ENCODE data around the gene SLC1A2. TPM values are rescaled to one million over a fixed set of nuclear protein-coding genes. Genes with fewer than 3 reads are reported as not detected.

Gene SLC1A2
- total RNA-seq, 2 donors from 2014 or later = 0.10 to 0.13 TPM

GRCh38 chr11:35357923-35358322 lies 61.4 kb downstream of the SLC1A2 start:
- no peak overlapping the region for H3K27ac ChIP-seq
- no peak overlapping the region for H3K9ac ChIP-seq (ENCODE audit: low read depth in 2 of 2, low read length in 2 of 2)
- TF ChIP-seq CTCF (IDR thresholded peaks at IDR 0.05) = no peak
- no peak for DNase-seq
- no peaks in the 10 kb centered on the region for H3K4me1 ChIP-seq
- no peak overlapping the region for H3K4me3 ChIP-seq
- no peaks in the 10 kb centered on the region for H3K36me3 ChIP-seq
- intact Hi-C loops (cut with DNase I) = no loop called here
- H3K27me3 ChIP-seq = no peaks in the 10 kb centered on the region
- H3K9me3 ChIP-seq = no peaks in the 10 kb centered on the region

- TF ChIP-seq CTCF (IDR thresholded peaks at IDR 0.05) = no peak
- Histone ChIP-seq H3K27ac (no peak overlapping the region), H3K4me3 (no peak overlapping the region), H3K4me1 (no peaks in the 10 kb centered on the region), H3K27me3 (no peaks in the 10 kb centered on the region), H3K36me3 (no peaks in the 10 kb centered on the region), H3K9me3 (no peaks in the 10 kb centered on the region), H3K9ac (ENCODE audit: low read depth in 2 of 2, low read length in 2 of 2) (no peak overlapping the region)
- no peak for DNase-seq
- intact Hi-C loops (cut with DNase I) = no loop called here
These were observed 64.1 kb downstream of the SLC1A2 start for GRCh38 chr11:35355102-35355749.

- Histone ChIP-seq H3K4me3 (no peak overlapping the region), H3K27me3 (no peaks in the 10 kb centered on the region), H3K36me3 (no peaks in the 10 kb centered on the region), H3K4me1 (no peaks in the 10 kb centered on the region), H3K9me3 (no peaks in the 10 kb centered on the region), H3K27ac (no peak overlapping the region), H3K9ac (ENCODE audit: low read depth in 2 of 2, low read length in 2 of 2) (no peak overlapping the region)
- TF ChIP-seq CTCF (IDR thresholded peaks at IDR 0.05) = no peak
- DNase-seq = no peak
- intact Hi-C loops (cut with DNase I) = no loop called here
These were observed 64.7 kb downstream of the SLC1A2 start for GRCh38 chr11:35354644-35355043.

- TF ChIP-seq CTCF (IDR thresholded peaks at IDR 0.05) = no peak
- H3K9me3 ChIP-seq = no peaks in the 10 kb centered on the region
- H3K9ac ChIP-seq (ENCODE audit: low read depth in 2 of 2, low read length in 2 of 2) = no peak overlapping the region
- no peak overlapping the region for H3K27ac ChIP-seq
- no peaks in the 10 kb centered on the region for H3K36me3 ChIP-seq
- intact Hi-C loops (cut with DNase I) = no loop called here
- no peaks in the 10 kb centered on the region for H3K27me3 ChIP-seq
- no peaks in the 10 kb centered on the region for H3K4me1 ChIP-seq
- no peak for DNase-seq
- H3K4me3 ChIP-seq = no peak overlapping the region
These were observed 67.1 kb downstream of the SLC1A2 start for GRCh38 chr11:35352077-35352888.

GRCh38 chr11:35349897-35350296 lies 69.5 kb downstream of the SLC1A2 start:
- no peak overlapping the region for H3K4me3 ChIP-seq
- no peak for DNase-seq
- intact Hi-C loops (cut with DNase I) = no loop called here
- H3K9ac ChIP-seq (ENCODE audit: low read depth in 2 of 2, low read length in 2 of 2) = no peak overlapping the region
- no peak overlapping the region for H3K27ac ChIP-seq
- no peaks in the 10 kb centered on the region for H3K4me1 ChIP-seq
- H3K36me3 ChIP-seq = no peaks in the 10 kb centered on the region
- H3K27me3 ChIP-seq = no peaks in the 10 kb centered on the region
- no peak for TF ChIP-seq CTCF (IDR thresholded peaks at IDR 0.05)
- no peaks in the 10 kb centered on the region for H3K9me3 ChIP-seq
